HG03442 (cell line): ENCODE data around the gene HIVEP3.

Source experiments
- ATAC-seq: cut with Tn5 transposase; IDR thresholded peaks from one replicate; pipeline ENCODE4 v1.9.1; 2021; ENCODE audit warnings: mild to moderate bottlenecking, moderate library complexity; ENCODE audit not compliant: unreplicated experiment

HIVEP3 gene

GRCh38 chr1:41621791-41622190, 296.9 kb downstream of the HIVEP3 start:
- ATAC-seq: no peak

- no peak for ATAC-seq
These were observed 297.5 kb downstream of the HIVEP3 start for GRCh38 chr1:41621256-41621655.

GRCh38 chr1:41620365-41621169, 298.2 kb downstream of the HIVEP3 start:
- no peak for ATAC-seq

- no peak for ATAC-seq
These were observed 299.0 kb downstream of the HIVEP3 start for GRCh38 chr1:41619511-41620364.

GRCh38 chr1:41618871-41619270, 299.9 kb downstream of the HIVEP3 start:
- no peak for ATAC-seq

GRCh38 chr1:41618066-41618825, 300.5 kb downstream of the HIVEP3 start:
- no peak for ATAC-seq

- no peak for ATAC-seq
These were observed 301.4 kb downstream of the HIVEP3 start for GRCh38 chr1:41617336-41617735.

- ATAC-seq: no peak
These were observed 302.2 kb downstream of the HIVEP3 start for GRCh38 chr1:41616563-41616962.

GRCh38 chr1:41615981-41616380, 302.7 kb downstream of the HIVEP3 start:
- no peak for ATAC-seq

- ATAC-seq: no peak
These were observed 303.4 kb downstream of the HIVEP3 start for GRCh38 chr1:41615316-41615715.

- no peak for ATAC-seq
These were observed 303.9 kb downstream of the HIVEP3 start for GRCh38 chr1:41614818-41615217.

GRCh38 chr1:41613689-41614574, 304.8 kb downstream of the HIVEP3 start:
- ATAC-seq: no peak

GRCh38 chr1:41612953-41613352, 305.8 kb downstream of the HIVEP3 start:
- no peak for ATAC-seq

GRCh38 chr1:41611932-41612450, 306.7 kb downstream of the HIVEP3 start:
- no peak for ATAC-seq

GRCh38 chr1:41611068-41611931, 307.4 kb downstream of the HIVEP3 start:
- ATAC-seq: no peak

GRCh38 chr1:41610361-41610760, 308.4 kb downstream of the HIVEP3 start:
- ATAC-seq: no peak

GRCh38 chr1:41609166-41609883, 309.4 kb downstream of the HIVEP3 start:
- ATAC-seq: no peak

- no peak for ATAC-seq
These were observed 310.5 kb downstream of the HIVEP3 start for GRCh38 chr1:41608211-41608610.
